HEK293 (cell line): Measurements from ENCODE around the gene ACTR6.
A peak's percentile ranks its signal among the peaks of the same experiment; 100 is the strongest.

Experiments
- CTCF ChIA-PET: fragments of 350-600 bp; formaldehyde crosslinking; extraction: SDS; loops from one replicate; lab custom pipeline; 2021; ENCODE audit warnings: antibody characterized with exemption; lab: Yijun Ruan, JAX
- POLR2A ChIA-PET: fragments of 300-600 bp; formaldehyde crosslinking; extraction: SDS; loops from one replicate; lab custom pipeline; 2020; ENCODE audit warnings: antibody characterized with exemption, inconsistent platforms; lab: Yijun Ruan, JAX
- H3K27ac ChIP-seq: fragments of 200-500 bp; sonication (Bioruptor generic); 2 replicates; pipeline ENCODE4 v1.5.1; 2014; ENCODE audit warnings: low read depth, low read length, control low read depth, inconsistent platforms; ENCODE audit errors: extremely low read depth
- H3K36me3 ChIP-seq, 2 experiments: fragments of 200-500 bp in 1 of 2; sonication (Bioruptor generic) in 1 of 2; 1 replicate in 1 of 2; 2 replicates in 1 of 2; pipeline ENCODE4 v1.5.1; 2014 to 2017; ENCODE audit warnings: inconsistent platforms in 2 of 2, low read length in 2 of 2; ENCODE audit not compliant: control insufficient read depth in 2 of 2, insufficient read depth in 1 of 2
- H3K4me1 ChIP-seq: fragments of 200-500 bp; sonication (Bioruptor generic); 2 replicates; pipeline ENCODE4 v1.5.1; 2014; ENCODE audit warnings: mild to moderate bottlenecking, low read length, inconsistent platforms; ENCODE audit not compliant: control insufficient read depth, insufficient read depth
- H3K4me3 ChIP-seq: 2 replicates; pipeline ENCODE4 v1.5.1; 2011; ENCODE audit warnings: low read depth, mild to moderate bottlenecking, control low read depth, low read length, moderate library complexity
- H3K9me3 ChIP-seq: fragments of 200-500 bp; sonication (Bioruptor generic); 2 replicates; pipeline ENCODE4 v1.5.1; 2014; ENCODE audit warnings: low read depth, low read length, inconsistent platforms; ENCODE audit not compliant: control insufficient read depth, insufficient read depth
- KLF1 ChIP-seq: fragments of 450-650 bp; formaldehyde crosslinking; IDR thresholded peaks from 2 replicates; pipeline ENCODE4 v1.5.1; 2016; ENCODE audit warnings: missing biosample characterization, missing genetic modification characterization
- KLF16 ChIP-seq: fragments of 450-650 bp; formaldehyde crosslinking; IDR thresholded peaks from 2 replicates; pipeline ENCODE4 v1.5.1; 2017; ENCODE audit warnings: missing biosample characterization, missing genetic modification characterization
- OVOL3 ChIP-seq: fragments of 450-650 bp; formaldehyde crosslinking; IDR thresholded peaks from 2 replicates; pipeline ENCODE4 v1.5.1; 2016; ENCODE audit warnings: missing biosample characterization, missing genetic modification characterization
- TRIM28 ChIP-seq: IDR thresholded peaks from 2 replicates; pipeline ENCODE4 v1.6.1; 2011; ENCODE audit warnings: low read length, control low read depth, borderline replicate concordance
- ZBTB1 ChIP-seq: fragments of 450-650 bp; formaldehyde crosslinking; IDR thresholded peaks from 2 replicates; pipeline ENCODE4 v1.5.1; 2016; ENCODE audit warnings: missing biosample characterization, missing genetic modification characterization
- ZFP3 ChIP-seq: fragments of 450-650 bp; formaldehyde crosslinking; IDR thresholded peaks from 2 replicates; pipeline ENCODE4 v1.5.1; 2016; ENCODE audit warnings: low read depth, missing biosample characterization, missing genetic modification characterization
- ZFP37 ChIP-seq: fragments of 450-650 bp; formaldehyde crosslinking; IDR thresholded peaks from 2 replicates; pipeline ENCODE4 v1.5.1; 2016; ENCODE audit warnings: missing biosample characterization, missing genetic modification characterization
- ZNF132 ChIP-seq: fragments of 450-650 bp; formaldehyde crosslinking; IDR thresholded peaks from 2 replicates; pipeline ENCODE4 v1.5.1; 2017; ENCODE audit warnings: missing biosample characterization, missing genetic modification characterization, borderline replicate concordance
- ZNF2 ChIP-seq: fragments of 450-650 bp; formaldehyde crosslinking; IDR thresholded peaks from 2 replicates; pipeline ENCODE4 v1.5.1; 2016; ENCODE audit warnings: missing biosample characterization, missing genetic modification characterization
- ZNF549 ChIP-seq: fragments of 450-650 bp; IDR thresholded peaks from 2 replicates; pipeline ENCODE4 v1.5.1; 2018; ENCODE audit warnings: missing biosample characterization, missing genetic modification characterization, mild to moderate bottlenecking, inconsistent platforms, moderate library complexity
- ZNF629 ChIP-seq: fragments of 450-650 bp; formaldehyde crosslinking; IDR thresholded peaks from 2 replicates; pipeline ENCODE4 v1.5.1; 2017; ENCODE audit warnings: missing biosample characterization, missing genetic modification characterization
- ZNF707 ChIP-seq: fragments of 450-650 bp; formaldehyde crosslinking; IDR thresholded peaks from 2 replicates; pipeline ENCODE4 v1.5.1; 2016; ENCODE audit warnings: missing biosample characterization, missing genetic modification characterization
- ZNF76 ChIP-seq: fragments of 450-650 bp; formaldehyde crosslinking; IDR thresholded peaks from 2 replicates; pipeline ENCODE4; 2016; ENCODE audit warnings: low read depth, missing biosample characterization, missing genetic modification characterization, borderline replicate concordance
- TF ChIP-seq, protein P1 (sequence below): fragments of 450-650 bp; formaldehyde crosslinking; IDR thresholded peaks from 2 replicates; pipeline ENCODE4 v1.5.1; 2016; ENCODE audit warnings: missing biosample characterization, missing genetic modification characterization
- TF ChIP-seq, protein P2 (sequence below): fragments of 450-650 bp; formaldehyde crosslinking; IDR thresholded peaks from 2 replicates; pipeline ENCODE4 v1.5.1; 2016; ENCODE audit warnings: missing biosample characterization, missing genetic modification characterization
- TF ChIP-seq, protein P3 (sequence below): fragments of 450-650 bp; formaldehyde crosslinking; conservative IDR thresholded peaks from 2 replicates; pipeline ENCODE4 v1.5.1; 2016; ENCODE audit warnings: low read depth, missing biosample characterization, missing genetic modification characterization
- TF ChIP-seq, protein P4 (sequence below): fragments of 450-650 bp; formaldehyde crosslinking; IDR thresholded peaks from 2 replicates; pipeline ENCODE4 v1.5.1; 2016; ENCODE audit warnings: missing biosample characterization, missing genetic modification characterization
- TF ChIP-seq, protein P5 (sequence below): fragments of 450-650 bp; formaldehyde crosslinking; IDR thresholded peaks from 2 replicates; pipeline ENCODE4 v1.5.1; 2016; ENCODE audit warnings: missing biosample characterization, missing genetic modification characterization
- TF ChIP-seq, protein P6 (sequence below): fragments of 450-650 bp; formaldehyde crosslinking; IDR thresholded peaks from 2 replicates; pipeline ENCODE4 v1.5.1; 2016; ENCODE audit warnings: missing biosample characterization, missing genetic modification characterization

ACTR6 gene

DNA sequence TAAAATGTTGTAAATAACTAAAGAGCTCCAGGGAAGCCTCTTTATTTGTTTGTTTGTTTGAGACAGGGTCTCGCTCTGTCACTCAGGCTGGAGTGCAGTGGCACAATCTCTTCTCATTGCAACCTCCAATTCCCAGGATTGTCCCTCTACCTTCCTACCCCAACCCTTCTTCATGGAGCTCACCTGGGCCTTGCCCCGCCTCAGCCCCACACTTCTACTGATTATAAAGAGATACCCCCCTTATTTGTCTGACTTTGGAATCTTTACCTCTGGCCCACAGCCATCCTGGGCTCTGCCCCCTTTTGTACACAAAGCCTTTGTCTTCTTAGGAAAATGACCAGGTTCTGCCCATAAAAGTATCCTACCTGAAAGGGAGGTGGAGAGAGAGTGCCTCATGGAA lies 48.8 kb upstream of the ACTR6 start (continued):
- TF ChIP-seq, protein P1, sequence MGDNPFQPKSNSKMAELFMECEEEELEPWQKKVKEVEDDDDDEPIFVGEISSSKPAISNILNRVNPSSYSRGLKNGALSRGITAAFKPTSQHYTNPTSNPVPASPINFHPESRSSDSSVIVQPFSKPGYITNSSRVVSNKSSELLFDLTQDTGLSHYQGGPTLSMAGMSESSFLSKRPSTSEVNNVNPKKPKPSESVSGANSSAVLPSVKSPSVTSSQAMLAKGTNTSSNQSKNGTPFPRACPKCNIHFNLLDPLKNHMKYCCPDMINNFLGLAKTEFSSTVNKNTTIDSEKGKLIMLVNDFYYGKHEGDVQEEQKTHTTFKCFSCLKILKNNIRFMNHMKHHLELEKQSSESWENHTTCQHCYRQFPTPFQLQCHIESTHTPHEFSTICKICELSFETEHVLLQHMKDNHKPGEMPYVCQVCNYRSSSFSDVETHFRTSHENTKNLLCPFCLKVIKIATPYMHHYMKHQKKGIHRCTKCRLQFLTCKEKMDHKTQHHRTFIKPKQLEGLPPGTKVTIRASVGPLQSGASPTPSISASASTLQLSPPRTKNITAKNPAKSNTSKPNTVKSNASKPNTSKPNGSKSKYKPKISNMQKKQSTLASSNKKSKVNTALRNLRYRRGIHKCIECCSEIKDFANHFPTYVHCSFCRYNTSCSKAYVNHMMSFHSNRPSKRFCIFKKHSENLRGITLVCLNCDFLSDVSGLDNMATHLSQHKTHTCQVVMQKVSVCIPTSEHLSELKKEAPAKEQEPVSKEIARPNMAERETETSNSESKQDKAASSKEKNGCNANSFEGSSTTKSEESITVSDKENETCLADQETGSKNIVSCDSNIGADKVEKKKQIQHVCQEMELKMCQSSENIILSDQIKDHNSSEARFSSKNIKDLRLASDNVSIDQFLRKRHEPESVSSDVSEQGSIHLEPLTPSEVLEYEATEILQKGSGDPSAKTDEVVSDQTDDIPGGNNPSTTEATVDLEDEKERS (tag by site-specific recombination): no peak
- TF ChIP-seq ZNF132 (tag by site-specific recombination): no peak

DNA sequence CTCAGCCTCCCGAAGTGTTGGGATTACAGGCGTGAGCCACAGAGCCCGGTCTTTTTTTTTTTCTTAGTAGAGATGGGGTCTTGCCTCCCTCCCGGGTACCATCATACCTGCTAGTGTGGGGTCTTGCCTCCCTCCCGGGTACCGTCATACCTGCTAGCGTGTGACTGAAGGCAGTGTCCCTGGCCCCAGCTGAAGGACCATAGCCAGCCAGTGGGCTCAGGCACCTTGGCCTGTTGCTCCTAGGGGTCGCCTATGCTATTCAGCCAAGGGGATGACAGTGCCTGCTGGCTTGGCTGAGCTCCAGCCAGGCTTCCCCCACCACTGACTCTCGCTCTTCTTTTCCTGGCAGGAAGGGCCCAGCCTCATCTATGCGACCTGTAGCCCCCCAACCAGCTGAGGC lies 47.5 kb upstream of the ACTR6 start:
- H3K9me3 ChIP-seq: no peaks in the 10 kb centered on the region
- no peaks in the 10 kb centered on the region for H3K4me1 ChIP-seq
- no peak overlapping the region for H3K4me3 ChIP-seq
- no peak overlapping the region for H3K27ac ChIP-seq
- H3K36me3 ChIP-seq: no peaks in the 10 kb centered on the region; a peak in 1 of 3 replicates
- no peak for TF ChIP-seq ZNF707 (tag by site-specific recombination)
- TF ChIP-seq, protein P2, sequence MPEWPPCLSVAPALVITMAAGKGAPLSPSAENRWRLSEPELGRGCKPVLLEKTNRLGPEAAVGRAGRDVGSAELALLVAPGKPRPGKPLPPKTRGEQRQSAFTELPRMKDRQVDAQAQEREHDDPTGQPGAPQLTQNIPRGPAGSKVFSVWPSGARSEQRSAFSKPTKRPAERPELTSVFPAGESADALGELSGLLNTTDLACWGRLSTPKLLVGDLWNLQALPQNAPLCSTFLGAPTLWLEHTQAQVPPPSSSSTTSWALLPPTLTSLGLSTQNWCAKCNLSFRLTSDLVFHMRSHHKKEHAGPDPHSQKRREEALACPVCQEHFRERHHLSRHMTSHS (tag by site-specific recombination): no peak
- no peak for TF ChIP-seq OVOL3 (tag by site-specific recombination)
- TF ChIP-seq KLF1 (tag by site-specific recombination): no peak
- TF ChIP-seq, all 188 proteins: peak for 0
- ChIA-PET CTCF (interaction anchor here (0.6 to 3.1 kb wide), 7 partner anchors 9 to 181 kb away, joined by 3 to 27 read pairs (median 4); no protein-coding TSS in a partner anchor), POLR2A (no interaction called here)

DNA sequence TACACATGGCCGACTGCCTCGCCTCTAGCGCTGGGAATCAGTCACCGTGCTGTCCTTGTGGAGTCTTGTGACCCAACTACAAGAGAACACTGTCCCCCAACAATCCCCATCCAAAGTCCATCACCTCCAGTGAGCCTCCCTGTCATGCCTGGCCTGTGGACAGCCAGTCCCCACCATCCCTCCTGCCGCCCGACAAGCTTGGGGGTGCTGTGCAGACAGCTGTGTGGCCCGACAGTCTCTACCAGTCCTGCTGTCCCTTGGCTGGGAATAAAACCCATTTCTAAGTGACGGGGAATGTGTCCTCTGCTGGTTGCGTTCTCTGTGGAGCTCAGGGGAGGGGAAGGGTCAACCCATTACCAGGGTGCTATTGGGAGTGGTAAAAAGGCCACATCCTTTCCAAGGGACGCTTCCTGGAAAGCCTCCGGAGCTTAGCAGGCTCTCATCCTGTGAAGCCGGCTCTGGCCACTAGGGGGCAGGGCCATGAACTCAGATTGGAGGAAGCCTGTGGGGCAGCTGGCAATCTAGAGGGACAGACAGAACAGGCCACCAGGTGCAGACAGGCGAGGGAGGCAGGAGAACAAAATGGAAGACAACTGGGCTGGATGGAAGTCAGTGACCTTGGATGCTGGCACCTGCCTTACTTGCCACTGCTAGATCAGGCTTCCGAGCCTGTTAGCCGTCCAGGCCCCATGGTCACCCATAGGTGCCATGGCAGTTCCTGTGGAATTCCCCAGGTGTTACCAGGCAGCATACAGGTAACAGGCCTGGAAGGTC lies 46.0 kb upstream of the ACTR6 start:
- Histone ChIP-seq H3K36me3 (no peaks in the 10 kb centered on the region; a peak in 1 of 3 replicates), H3K4me1 (no peaks in the 10 kb centered on the region), H3K9me3 (no peaks in the 10 kb centered on the region), H3K4me3 (no peak overlapping the region), H3K27ac (no peak overlapping the region)
- POLR2A ChIA-PET: interaction anchor here (1.0 kb wide), 1 partner anchor 75 kb away, joined by 3 read pairs; no protein-coding TSS in a partner anchor
- CTCF ChIA-PET: interaction anchor here (0.6 to 3.1 kb wide), 20 partner anchors 9 to 1579 kb away, joined by 3 to 36 read pairs (median 4); partner anchors contain the start of gene BLTP3B
- TF ChIP-seq ZNF549 (tag by site-specific recombination) (no peak), ZFP3 (no peak), ZNF629 (tag by site-specific recombination) (no peak), TRIM28 (peak; percentile 39; the same call in 1 of the 2 replicates), ZFP37 (tag by site-specific recombination) (no peak), ZNF76 (tag by site-specific recombination) (no peak), ZNF2 (tag by site-specific recombination) (peak; percentile 78), ZBTB1 (tag by site-specific recombination) (no peak), KLF16 (no peak)
- TF ChIP-seq, protein P3, sequence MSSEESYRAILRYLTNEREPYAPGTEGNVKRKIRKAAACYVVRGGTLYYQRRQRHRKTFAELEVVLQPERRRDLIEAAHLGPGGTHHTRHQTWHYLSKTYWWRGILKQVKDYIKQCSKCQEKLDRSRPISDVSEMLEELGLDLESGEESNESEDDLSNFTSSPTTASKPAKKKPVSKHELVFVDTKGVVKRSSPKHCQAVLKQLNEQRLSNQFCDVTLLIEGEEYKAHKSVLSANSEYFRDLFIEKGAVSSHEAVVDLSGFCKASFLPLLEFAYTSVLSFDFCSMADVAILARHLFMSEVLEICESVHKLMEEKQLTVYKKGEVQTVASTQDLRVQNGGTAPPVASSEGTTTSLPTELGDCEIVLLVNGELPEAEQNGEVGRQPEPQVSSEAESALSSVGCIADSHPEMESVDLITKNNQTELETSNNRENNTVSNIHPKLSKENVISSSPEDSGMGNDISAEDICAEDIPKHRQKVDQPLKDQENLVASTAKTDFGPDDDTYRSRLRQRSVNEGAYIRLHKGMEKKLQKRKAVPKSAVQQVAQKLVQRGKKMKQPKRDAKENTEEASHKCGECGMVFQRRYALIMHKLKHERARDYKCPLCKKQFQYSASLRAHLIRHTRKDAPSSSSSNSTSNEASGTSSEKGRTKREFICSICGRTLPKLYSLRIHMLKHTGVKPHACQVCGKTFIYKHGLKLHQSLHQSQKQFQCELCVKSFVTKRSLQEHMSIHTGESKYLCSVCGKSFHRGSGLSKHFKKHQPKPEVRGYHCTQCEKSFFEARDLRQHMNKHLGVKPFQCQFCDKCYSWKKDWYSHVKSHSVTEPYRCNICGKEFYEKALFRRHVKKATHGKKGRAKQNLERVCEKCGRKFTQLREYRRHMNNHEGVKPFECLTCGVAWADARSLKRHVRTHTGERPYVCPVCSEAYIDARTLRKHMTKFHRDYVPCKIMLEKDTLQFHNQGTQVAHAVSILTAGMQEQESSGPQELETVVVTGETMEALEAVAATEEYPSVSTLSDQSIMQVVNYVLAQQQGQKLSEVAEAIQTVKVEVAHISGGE (tag by site-specific recombination): no peak
- TF ChIP-seq, protein P4, sequence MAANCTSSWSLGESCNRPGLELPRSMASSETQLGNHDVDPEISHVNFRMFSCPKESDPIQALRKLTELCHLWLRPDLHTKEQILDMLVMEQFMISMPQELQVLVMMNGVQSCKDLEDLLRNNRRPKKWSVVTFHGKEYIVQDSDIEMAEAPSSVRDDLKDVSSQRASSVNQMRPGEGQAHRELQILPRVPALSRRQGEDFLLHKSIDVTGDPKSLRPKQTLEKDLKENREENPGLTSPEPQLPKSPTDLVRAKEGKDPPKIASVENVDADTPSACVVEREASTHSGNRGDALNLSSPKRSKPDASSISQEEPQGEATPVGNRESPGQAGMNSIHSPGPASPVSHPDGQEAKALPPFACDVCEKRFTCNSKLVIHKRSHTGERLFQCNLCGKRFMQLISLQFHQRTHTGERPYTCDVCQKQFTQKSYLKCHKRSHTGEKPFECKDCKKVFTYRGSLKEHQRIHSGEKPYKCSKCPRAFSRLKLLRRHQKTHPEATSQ (tag by site-specific recombination): no peak
- TF ChIP-seq, protein P5, sequence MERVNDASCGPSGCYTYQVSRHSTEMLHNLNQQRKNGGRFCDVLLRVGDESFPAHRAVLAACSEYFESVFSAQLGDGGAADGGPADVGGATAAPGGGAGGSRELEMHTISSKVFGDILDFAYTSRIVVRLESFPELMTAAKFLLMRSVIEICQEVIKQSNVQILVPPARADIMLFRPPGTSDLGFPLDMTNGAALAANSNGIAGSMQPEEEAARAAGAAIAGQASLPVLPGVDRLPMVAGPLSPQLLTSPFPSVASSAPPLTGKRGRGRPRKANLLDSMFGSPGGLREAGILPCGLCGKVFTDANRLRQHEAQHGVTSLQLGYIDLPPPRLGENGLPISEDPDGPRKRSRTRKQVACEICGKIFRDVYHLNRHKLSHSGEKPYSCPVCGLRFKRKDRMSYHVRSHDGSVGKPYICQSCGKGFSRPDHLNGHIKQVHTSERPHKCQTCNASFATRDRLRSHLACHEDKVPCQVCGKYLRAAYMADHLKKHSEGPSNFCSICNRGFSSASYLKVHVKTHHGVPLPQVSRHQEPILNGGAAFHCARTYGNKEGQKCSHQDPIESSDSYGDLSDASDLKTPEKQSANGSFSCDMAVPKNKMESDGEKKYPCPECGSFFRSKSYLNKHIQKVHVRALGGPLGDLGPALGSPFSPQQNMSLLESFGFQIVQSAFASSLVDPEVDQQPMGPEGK (tag by site-specific recombination): no peak
- TF ChIP-seq, protein P6, sequence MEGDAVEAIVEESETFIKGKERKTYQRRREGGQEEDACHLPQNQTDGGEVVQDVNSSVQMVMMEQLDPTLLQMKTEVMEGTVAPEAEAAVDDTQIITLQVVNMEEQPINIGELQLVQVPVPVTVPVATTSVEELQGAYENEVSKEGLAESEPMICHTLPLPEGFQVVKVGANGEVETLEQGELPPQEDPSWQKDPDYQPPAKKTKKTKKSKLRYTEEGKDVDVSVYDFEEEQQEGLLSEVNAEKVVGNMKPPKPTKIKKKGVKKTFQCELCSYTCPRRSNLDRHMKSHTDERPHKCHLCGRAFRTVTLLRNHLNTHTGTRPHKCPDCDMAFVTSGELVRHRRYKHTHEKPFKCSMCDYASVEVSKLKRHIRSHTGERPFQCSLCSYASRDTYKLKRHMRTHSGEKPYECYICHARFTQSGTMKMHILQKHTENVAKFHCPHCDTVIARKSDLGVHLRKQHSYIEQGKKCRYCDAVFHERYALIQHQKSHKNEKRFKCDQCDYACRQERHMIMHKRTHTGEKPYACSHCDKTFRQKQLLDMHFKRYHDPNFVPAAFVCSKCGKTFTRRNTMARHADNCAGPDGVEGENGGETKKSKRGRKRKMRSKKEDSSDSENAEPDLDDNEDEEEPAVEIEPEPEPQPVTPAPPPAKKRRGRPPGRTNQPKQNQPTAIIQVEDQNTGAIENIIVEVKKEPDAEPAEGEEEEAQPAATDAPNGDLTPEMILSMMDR (tag by site-specific recombination): peak; percentile 70
